ENCODE results near the gene CYP1A1.
A peak's percentile ranks its signal among the peaks of the same experiment; 100 is the strongest.

The CYP1A1 gene

DNA sequence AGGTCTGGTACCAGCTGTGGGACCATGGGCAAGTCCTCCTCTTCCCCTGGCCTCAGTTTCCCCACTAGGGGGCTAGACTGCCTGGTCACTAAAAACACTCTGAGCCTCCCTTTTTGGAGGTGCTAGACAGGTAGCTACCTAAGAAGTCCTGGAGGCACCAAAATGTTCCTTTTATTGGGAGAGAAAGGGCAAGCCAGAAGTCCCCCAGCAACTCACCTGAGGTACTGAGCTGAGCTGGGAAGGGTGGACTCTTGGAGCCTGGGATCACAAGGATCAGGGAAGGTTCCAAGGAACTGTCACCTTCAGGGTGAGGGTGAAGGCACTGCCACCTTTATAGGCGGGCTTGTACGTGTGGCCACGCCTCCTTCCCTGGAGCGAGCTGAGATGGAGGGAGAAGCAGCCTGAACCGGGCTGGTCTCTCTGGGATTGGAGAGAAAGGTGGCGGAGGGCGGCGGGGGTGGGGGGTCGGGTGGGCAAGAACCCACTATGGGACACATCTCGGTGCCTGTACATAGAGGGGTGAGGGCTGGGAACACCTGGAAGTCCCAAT is at the start of gene CYP1A1:
Gene CYP1A1, minus strand, starts transcription at position 304 of the 550 bp plus-strand sequence. CDS start 2,431 bp downstream, outside the sequence.
- peak; percentile 78 for DNase-seq

DNA sequence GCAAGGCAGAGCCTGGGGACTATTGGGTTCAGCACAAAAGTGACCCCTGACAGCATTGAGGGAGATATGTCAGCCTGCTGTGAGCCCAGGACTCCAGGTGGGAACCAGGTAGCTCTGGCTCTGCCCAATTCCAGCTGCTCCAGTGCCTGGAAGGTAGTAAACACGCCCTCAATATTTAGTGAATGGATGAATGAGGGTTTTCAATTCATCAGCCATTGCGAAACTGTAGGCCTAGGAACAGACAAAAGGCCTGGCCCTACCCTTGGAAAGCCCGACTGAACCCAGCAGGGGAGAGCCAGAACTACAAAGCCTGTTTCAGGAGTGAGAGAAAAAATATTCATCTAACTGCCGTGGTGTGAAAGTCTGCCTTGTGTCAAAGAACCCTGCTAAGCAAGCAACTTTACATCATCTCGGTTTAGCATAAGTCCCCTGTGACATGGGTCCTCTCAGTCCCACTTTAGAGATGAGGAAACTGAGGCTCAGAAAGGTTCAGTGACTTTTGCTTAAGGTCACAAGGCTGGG is 48.5 kb upstream of the CYP1A1 start:
- no peak for DNase-seq

GRCh38 chr15:74773329-74773728 is 48.0 kb upstream of the CYP1A1 start:
- DNase-seq: no peak

DNA sequence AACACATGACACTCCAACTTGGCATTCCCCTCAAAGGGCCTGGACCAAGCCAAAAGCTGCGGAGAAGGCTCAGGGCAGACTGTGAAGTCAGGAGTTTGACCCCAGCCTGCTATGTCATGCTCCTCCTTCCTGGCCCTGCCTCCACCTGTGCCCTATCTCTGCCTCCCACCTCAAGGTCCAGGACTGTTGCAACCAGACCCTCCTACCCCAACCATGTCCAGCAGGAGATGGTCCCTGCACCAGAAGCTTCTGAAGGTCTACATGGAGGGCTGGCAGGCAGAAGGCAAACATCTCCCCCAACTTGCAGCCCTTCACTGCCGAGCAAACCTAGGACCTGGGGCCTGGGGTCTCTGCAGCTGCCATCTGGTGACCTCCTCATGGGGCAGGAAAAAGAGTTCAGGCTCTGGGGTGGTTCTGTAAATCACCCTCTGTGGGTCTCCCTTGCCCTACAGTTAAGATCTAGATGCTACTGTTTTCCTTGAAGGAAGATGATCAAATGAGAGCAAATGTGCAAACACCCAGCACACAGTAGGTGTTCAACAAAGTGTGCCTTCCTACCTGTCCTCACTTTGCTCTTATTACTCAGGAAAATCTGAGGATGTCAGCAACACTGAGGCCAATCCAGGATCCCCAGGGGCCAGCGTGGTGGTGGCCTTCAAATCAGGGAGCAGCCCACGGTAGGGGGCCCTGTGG is 45.0 kb upstream of the CYP1A1 start:
- no peak for DNase-seq

DNA sequence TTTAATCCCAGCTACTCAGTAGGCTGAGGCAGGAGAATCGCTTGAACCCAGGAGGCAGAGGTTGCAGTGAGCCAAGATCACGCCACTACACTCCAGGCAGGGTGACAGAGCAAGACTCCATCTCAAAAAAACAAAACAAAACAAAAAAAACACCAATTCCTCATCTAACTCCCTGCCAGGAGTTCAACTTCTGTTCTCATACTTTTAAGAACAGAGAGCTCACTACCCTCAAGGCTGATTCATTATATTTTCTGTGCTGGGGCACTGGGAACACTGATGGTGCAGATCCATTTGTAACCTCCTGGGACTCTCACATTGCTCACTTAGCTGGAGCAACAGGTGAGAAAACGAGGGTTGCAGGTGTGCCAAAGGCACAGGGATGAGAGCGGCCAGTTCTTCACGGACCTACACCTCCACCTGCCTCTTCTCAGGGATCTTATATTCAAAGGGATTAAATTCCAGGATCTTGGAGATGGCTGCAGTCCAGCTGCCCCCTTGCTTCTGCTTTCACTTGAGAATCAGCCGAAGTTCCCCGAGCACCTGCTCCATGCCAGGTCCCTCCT is 44.2 kb upstream of the CYP1A1 start:
- DNase-seq: no peak

DNA sequence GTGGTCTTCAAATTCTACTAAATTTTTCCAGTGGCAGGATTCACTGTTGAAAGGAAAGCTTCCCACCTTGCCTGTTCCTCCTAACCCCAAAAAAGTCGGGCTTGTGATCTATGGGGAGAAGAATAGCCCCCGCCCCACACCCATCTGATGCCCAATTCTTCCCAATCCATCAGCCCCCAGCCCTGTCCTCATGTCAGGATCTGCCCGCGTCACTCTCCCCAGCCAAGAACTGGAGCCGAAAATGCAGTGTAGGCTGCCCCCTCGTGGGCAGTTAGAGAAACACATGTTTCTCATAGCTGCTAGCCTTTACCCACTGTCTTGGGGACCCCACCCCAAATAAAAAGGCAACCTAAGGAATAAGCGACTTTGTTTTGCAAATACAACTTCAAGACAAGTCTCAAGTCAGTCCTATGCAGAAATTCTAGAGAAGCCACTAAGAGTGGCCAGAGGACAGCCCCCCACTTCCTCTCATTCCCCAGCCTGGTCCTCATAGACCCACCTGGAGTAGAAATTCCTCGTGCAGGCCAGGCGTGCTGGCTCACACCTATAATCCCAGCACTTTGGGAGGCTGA is 43.5 kb upstream of the CYP1A1 start:
- peak; percentile 86 for DNase-seq

- DNase-seq: no peak
Observed at GRCh38 chr15:74768099-74768770, 42.9 kb upstream of the CYP1A1 start.

DNA sequence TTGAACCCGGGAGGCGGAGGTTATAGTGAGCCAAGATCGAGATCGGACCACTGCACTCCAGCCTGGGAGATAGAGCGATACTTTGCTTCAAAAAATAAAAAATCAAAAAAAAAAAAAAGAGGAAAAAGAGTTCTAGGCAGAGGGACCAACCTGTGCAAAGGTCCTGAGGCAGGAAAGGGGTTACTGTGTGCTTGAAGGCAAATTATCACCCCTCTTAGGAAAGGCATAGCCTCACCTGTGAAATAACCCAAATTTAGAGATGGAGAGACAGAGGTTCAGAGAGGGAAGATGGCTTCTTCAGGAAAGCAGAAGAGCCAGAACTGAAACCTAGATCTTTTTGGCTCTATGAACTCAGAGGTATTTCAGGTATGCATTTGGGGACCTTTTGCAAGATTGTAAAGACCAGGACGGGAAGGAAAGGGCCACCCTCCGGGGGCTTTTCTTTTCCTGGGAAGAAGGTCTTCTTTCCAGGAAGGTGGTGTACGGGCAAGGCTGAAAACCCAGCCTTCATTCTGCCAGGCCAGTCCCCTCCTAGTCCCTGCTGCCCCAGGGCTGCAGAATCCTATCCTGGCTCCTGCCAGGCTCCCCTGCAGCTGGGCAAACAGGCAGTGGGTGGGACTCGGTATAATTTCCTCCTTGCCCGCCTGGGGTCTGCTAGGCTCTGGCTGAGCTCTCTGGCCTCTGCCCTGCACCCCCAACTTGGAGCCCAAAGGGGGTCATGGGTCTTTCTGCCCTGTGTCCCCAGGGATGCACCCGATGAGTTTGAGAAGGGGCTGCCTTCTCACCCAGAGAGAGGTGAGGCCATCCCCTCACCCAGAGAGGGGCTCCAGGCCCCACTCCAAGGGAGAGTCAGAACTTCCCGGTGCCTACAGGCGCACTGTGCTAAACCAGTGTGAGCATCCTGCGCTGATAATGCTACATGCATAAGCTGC is 42.1 kb upstream of the CYP1A1 start:
- DNase-seq: no peak

GRCh38 chr15:74763416-74763815 is 38.1 kb upstream of the CYP1A1 start:
- no peak for DNase-seq

DNA sequence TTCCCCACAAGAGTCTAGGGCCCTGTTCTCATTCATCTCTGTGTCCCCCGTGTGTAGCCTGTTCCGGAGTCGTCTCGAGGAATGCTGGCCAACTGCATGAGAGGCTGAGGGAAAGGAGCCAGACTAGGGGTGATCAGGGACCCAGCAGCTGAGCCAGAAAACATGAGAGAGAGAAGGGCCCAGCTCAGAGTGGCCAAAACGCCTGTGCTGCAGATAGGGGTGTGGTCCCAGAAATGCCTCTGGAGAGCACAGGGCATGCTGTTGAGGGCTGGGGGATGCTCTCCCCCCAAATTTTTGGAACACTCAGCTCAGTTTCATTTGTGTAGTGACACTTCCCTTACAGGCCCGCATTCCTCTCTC is 37.4 kb upstream of the CYP1A1 start:
- DNase-seq: no peak

DNA sequence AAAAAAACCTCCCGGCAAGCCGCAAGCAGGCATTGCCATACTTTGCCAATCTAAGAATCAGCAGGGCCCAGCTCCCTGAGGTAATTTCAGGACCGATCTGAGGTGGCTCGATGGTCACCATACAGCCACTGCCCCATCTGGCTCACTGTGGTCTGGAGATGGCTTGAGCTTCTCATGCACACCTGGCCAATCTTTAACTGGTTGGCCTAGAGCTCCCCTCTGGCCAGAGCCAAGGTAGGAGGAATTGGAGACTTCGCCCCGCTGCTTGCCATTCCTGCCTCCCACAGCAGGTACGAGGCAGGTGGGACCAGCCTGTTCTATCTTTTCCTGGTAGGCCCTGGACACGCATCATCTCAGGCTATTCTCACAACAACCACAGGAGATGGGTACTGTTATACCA is 33.4 kb upstream of the CYP1A1 start:
- DNase-seq: no peak

DNA sequence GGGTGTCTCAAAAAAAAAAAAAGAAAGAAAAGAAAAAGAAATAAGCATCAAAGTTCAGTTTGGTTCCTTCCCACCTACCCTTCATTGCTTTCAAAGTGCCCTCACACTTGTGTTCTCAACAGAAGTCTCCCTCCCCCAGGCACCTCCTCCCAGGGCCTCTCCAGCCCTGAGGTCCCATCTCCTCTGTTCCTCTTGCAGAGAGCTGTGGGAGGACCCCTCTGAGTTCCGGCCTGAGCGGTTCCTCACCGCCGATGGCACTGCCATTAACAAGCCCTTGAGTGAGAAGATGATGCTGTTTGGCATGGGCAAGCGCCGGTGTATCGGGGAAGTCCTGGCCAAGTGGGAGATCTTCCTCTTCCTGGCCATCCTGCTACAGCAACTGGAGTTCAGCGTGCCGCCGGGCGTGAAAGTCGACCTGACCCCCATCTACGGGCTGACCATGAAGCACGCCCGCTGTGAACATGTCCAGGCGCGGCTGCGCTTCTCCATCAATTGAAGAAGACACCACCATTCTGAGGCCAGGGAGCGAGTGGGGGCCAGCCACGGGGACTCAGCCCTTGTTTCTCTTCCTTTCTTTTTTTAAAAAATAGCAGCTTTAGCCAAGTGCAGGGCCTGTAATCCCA is 29.4 kb upstream of the CYP1A1 start:
- DNase-seq: no peak

DNA sequence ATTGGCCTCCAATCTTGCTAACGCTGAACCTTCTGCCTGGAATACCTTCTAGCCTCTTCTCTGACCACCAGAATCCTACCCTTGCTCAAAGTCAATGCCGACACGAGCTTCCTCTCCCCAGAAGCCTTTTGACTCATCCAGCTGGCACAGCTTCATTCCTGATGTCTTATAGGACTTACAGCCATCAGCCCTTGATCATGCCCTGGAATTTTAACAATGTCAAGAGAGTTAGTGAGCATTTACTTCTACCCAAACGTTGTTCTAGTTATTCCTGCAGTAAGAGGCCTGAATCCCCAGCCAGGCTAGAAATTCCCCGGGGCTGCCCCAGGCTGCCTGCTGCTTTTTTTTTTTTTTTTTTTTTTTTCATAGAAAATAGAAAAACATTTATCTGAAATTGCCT is 27.2 kb upstream of the CYP1A1 start:
- no peak for DNase-seq

DNA sequence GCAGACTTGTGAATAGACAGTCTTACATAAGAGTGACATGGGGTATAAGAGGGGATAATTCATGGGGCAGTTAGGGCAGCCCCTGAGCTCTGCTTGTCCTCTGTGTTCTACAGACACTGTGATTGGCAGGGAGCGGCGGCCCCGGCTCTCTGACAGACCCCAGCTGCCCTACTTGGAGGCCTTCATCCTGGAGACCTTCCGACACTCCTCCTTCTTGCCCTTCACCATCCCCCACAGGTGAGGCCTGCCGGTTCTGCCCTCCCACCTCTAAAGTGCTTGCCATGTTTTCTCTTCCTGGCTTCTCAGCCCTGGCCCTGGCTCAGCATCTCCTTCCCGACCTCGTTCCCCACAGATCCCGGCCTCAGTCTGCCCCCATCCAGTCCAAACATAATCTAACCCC is 26.7 kb upstream of the CYP1A1 start:
- DNase-seq: no peak

DNA sequence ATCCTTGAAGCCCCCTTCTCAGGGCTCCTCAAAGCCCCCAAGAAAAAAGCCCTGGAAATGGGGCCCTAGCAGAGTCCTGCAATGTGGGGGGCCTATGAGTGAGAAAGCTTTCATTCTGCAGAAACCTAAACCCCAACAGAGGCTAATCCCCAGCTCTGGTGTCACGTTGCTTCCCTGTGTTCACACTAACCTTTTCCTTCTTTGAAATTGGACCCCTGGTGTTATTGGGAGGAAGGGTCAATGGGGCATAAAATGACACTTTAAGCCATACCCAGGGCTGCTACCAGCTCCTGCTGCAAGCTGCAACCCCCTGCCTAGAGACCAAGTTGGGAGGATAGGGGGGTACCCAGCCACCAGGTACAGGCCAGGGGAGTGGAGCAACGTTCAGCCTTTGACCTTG is 25.4 kb upstream of the CYP1A1 start:
- DNase-seq: no peak

DNA sequence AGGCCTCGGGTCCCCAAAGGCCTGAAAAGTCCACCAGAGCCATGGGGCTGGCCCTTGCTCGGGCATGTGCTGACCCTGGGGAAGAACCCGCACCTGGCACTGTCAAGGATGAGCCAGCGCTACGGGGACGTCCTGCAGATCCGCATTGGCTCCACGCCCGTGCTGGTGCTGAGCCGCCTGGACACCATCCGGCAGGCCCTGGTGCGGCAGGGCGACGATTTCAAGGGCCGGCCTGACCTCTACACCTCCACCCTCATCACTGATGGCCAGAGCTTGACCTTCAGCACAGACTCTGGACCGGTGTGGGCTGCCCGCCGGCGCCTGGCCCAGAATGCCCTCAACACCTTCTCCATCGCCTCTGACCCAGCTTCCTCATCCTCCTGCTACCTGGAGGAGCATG is 24.5 kb upstream of the CYP1A1 start:
- DNase-seq: no peak

- DNase-seq: no peak
Observed at GRCh38 chr15:74748322-74748946, 23.1 kb upstream of the CYP1A1 start, which contains the start of gene CYP1A2. Gene CYP1A2, plus strand, starts transcription at chr15:74748845. Its CDS starts 894 bp downstream, at chr15:74749739.

DNA sequence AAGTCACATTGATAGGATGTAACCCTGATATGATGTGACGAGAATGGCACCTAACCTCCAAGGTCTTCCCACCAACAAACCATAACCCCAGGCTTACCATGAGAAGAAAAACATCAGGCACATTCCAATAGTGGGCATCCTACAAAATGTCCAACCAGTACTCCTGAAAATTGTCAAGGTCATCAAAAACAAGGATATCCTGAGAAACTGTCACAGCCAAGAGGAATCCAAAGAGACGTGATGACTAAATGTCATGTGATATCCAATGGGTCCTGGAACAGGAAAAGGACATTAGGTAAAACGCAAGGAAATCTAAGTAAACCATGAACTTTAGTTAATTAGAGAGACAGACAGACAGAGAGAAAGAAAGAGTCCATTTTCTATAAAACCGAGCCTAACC is 21.1 kb upstream of the CYP1A1 start:
- DNase-seq: no peak

DNA sequence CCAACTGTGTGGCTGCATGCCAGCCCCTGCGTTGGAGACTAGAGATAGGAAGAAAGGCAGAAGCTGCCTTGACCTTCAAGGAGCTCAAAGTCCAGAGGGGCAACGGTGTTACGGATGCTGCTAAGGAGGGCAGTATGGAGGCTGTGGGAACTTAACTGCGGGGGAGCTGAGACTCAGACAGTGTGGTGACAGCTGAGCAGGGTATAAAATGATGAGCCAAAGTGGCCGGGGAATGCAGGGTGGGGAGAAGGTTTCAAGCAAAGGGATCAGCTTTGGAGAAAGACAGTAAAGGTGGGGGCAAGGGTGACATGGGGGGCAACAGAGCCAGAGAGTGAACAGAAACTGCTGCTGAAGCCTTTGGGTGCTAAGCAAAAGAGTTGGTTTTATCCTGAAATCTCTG is 17.1 kb upstream of the CYP1A1 start:
- DNase-seq: no peak

GRCh38 chr15:74738239-74738638 is 12.9 kb upstream of the CYP1A1 start:
- peak; percentile 42 for DNase-seq

DNA sequence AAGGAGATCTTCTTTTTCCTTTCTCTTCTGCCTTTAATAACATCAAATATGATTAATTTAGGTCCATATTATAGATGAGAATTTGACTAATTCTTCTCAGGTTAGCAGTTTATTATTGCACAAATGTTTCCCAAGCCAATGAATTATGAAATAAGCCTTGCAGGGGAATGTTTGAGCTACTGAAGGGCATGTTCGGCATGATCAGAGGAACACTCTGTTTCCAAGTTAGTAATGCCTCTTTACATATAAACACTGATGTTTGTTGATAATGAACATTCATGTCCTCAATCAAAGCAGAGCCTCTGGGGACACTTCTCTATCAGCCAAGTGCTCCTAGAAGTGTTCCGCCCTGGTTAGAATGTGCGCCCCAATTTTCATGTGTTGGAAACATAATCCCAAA is 10.0 kb upstream of the CYP1A1 start:
- no peak for DNase-seq
